ENCODE results near the gene SDC3.
A peak's percentile ranks its signal among the peaks of the same experiment; 100 is the strongest.

The SDC3 gene

DNA sequence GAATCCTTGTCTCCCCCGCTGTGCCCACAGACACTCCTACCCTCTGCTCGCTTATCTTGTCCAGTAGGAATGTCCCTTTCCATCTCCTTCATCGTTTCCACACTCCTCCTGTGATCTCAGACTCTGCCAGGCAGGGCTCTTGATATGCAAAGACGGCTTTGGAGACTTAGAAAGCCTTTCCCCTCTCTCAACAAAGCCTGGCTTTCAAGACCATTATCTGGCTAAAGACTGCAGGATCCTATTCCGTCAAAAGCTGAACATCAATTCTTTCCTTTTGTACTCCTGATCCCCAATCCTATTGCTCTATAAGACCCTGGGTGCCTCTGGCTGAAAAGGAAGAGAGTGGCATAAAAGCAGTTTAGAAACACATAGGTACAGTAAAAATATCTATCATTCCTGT is 63.9 kb downstream of the SDC3 start:
- Histone ChIP-seq H3K9ac (ENCODE audit: low read depth in 1 of 2, low read length in 2 of 2) (no peak overlapping the region), H3K4me3 (ENCODE audit: low read depth in 1 of 2, low read length in 2 of 2) (no peak overlapping the region), H3K27me3 (ENCODE audit: control insufficient read depth in 1 of 2, insufficient read depth in 2 of 2, low read length in 2 of 2) (peaks cover 0 to 4% of the 10 kb centered on the region in 2 donors), H3K9me3 (ENCODE audit: control insufficient read depth in 1 of 2, low read length in 2 of 2) (no peaks in the 10 kb centered on the region), H3K4me1 (ENCODE audit: control insufficient read depth in 1 of 2, insufficient read depth in 2 of 2, low read length in 2 of 2) (peaks cover 0 to 15% of the 10 kb centered on the region in 2 donors), H3K27ac (ENCODE audit: low read depth, low read length) (no peak overlapping the region), H3K36me3 (ENCODE audit: control insufficient read depth in 1 of 2, insufficient read depth in 2 of 2, low read length in 2 of 2) (no peaks in the 10 kb centered on the region)

DNA sequence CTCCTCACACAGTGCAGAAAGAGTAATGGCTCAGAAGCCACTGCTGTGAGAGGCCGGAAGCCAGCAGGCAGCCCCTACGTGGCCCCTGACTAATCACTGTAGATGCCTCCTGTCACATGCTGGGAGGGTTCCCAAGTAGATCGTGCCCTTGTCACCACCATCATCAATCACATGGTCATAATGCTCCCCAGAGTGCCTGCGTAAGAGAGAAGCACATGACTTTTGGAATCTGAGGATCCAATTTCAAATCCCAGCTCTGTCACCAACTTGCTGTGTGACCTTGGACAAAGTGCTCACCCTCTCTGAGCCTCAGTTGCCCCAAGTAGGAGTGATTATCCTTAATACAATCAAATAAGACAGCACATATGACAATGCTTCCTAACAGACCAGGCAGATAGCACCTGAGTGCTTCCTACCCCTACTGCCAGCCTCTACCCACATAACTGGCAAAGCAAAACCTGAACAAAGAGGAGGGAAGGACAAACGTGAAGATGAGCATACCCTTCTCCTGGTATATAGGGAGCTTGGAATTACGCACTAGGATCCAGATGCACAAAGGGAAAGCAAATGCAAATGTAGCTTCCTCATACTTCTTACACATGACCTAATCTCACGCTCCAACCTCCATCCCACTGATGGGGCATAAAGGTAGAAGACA is 65.7 kb downstream of the SDC3 start:
- peaks cover 0 to 4% of the 10 kb centered on the region in 2 donors for H3K27me3 ChIP-seq (ENCODE audit: control insufficient read depth in 1 of 2, insufficient read depth in 2 of 2, low read length in 2 of 2)
- no peaks in the 10 kb centered on the region for H3K9me3 ChIP-seq (ENCODE audit: control insufficient read depth in 1 of 2, low read length in 2 of 2)
- peaks cover 0 to 14% of the 10 kb centered on the region in 2 donors for H3K4me1 ChIP-seq (ENCODE audit: control insufficient read depth in 1 of 2, insufficient read depth in 2 of 2, low read length in 2 of 2)
- H3K4me3 ChIP-seq (ENCODE audit: low read depth in 1 of 2, low read length in 2 of 2): no peak overlapping the region
- no peak overlapping the region for H3K27ac ChIP-seq (ENCODE audit: low read depth, low read length)
- no peak overlapping the region for H3K9ac ChIP-seq (ENCODE audit: low read depth in 1 of 2, low read length in 2 of 2)
- H3K36me3 ChIP-seq (ENCODE audit: control insufficient read depth in 1 of 2, insufficient read depth in 2 of 2, low read length in 2 of 2): no peaks in the 10 kb centered on the region

GRCh38 chr1:30840904-30841598 is 67.5 kb downstream of the SDC3 start:
- Histone ChIP-seq H3K9ac (ENCODE audit: low read depth in 1 of 2, low read length in 2 of 2) (no peak overlapping the region), H3K27me3 (ENCODE audit: control insufficient read depth in 1 of 2, insufficient read depth in 2 of 2, low read length in 2 of 2) (peaks cover 0 to 2% of the 10 kb centered on the region in 2 donors), H3K4me3 (ENCODE audit: low read depth in 1 of 2, low read length in 2 of 2) (no peak overlapping the region), H3K36me3 (ENCODE audit: control insufficient read depth in 1 of 2, insufficient read depth in 2 of 2, low read length in 2 of 2) (no peaks in the 10 kb centered on the region), H3K27ac (ENCODE audit: low read depth, low read length) (no peak overlapping the region), H3K9me3 (ENCODE audit: control insufficient read depth in 1 of 2, low read length in 2 of 2) (no peaks in the 10 kb centered on the region), H3K4me1 (ENCODE audit: control insufficient read depth in 1 of 2, insufficient read depth in 2 of 2, low read length in 2 of 2) (peaks cover 0 to 3% of the 10 kb centered on the region in 2 donors)

- Histone ChIP-seq H3K27ac (ENCODE audit: low read depth, low read length) (no peak overlapping the region), H3K36me3 (ENCODE audit: control insufficient read depth in 1 of 2, insufficient read depth in 2 of 2, low read length in 2 of 2) (no peaks in the 10 kb centered on the region), H3K9ac (ENCODE audit: low read depth in 1 of 2, low read length in 2 of 2) (no peak overlapping the region), H3K27me3 (ENCODE audit: control insufficient read depth in 1 of 2, insufficient read depth in 2 of 2, low read length in 2 of 2) (no peaks in the 10 kb centered on the region), H3K9me3 (ENCODE audit: control insufficient read depth in 1 of 2, low read length in 2 of 2) (no peaks in the 10 kb centered on the region), H3K4me1 (ENCODE audit: control insufficient read depth in 1 of 2, insufficient read depth in 2 of 2, low read length in 2 of 2) (peaks cover 0 to 3% of the 10 kb centered on the region in 2 donors), H3K4me3 (ENCODE audit: low read depth in 1 of 2, low read length in 2 of 2) (no peak overlapping the region)
Observed at GRCh38 chr1:30839827-30840359, 68.7 kb downstream of the SDC3 start.

GRCh38 chr1:30838996-30839395 is 69.6 kb downstream of the SDC3 start:
- H3K9me3 ChIP-seq (ENCODE audit: control insufficient read depth in 1 of 2, low read length in 2 of 2): no peaks in the 10 kb centered on the region
- no peaks in the 10 kb centered on the region for H3K36me3 ChIP-seq (ENCODE audit: control insufficient read depth in 1 of 2, insufficient read depth in 2 of 2, low read length in 2 of 2)
- H3K9ac ChIP-seq (ENCODE audit: low read depth in 1 of 2, low read length in 2 of 2): no peak overlapping the region
- no peak overlapping the region for H3K27ac ChIP-seq (ENCODE audit: low read depth, low read length)
- peaks cover 0 to 3% of the 10 kb centered on the region in 2 donors for H3K4me1 ChIP-seq (ENCODE audit: control insufficient read depth in 1 of 2, insufficient read depth in 2 of 2, low read length in 2 of 2)
- no peak overlapping the region for H3K4me3 ChIP-seq (ENCODE audit: low read depth in 1 of 2, low read length in 2 of 2)
- no peaks in the 10 kb centered on the region for H3K27me3 ChIP-seq (ENCODE audit: control insufficient read depth in 1 of 2, insufficient read depth in 2 of 2, low read length in 2 of 2)

DNA sequence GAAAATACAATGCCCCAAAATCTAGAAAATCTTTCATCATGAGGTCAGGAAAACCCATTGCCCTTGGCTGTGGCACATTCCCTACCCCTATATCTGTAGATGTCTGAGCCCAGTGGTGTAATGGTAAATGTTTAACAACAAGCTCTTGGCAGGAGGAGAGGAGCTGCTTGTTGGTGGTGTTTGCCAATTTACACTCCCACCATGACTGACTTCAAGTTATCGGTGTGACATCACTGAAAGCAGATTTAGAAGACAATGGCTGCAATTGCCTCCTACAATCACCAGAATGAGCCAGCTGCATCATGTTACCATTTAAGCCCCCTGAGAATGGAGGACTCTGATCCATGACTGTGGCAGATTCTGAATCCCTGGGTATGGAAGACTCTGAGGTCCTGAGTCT is 70.9 kb downstream of the SDC3 start:
- Histone ChIP-seq H3K9ac (ENCODE audit: low read depth in 1 of 2, low read length in 2 of 2) (no peak overlapping the region), H3K4me3 (ENCODE audit: low read depth in 1 of 2, low read length in 2 of 2) (no peak overlapping the region), H3K27ac (ENCODE audit: low read depth, low read length) (no peak overlapping the region), H3K9me3 (ENCODE audit: control insufficient read depth in 1 of 2, low read length in 2 of 2) (no peaks in the 10 kb centered on the region), H3K27me3 (ENCODE audit: control insufficient read depth in 1 of 2, insufficient read depth in 2 of 2, low read length in 2 of 2) (no peaks in the 10 kb centered on the region), H3K36me3 (ENCODE audit: control insufficient read depth in 1 of 2, insufficient read depth in 2 of 2, low read length in 2 of 2) (no peaks in the 10 kb centered on the region), H3K4me1 (ENCODE audit: control insufficient read depth in 1 of 2, insufficient read depth in 2 of 2, low read length in 2 of 2) (peaks cover 0 to 3% of the 10 kb centered on the region in 2 donors)

- no peaks in the 10 kb centered on the region for H3K27me3 ChIP-seq (ENCODE audit: control insufficient read depth in 1 of 2, insufficient read depth in 2 of 2, low read length in 2 of 2)
- no peaks in the 10 kb centered on the region for H3K9me3 ChIP-seq (ENCODE audit: control insufficient read depth in 1 of 2, low read length in 2 of 2)
- H3K36me3 ChIP-seq (ENCODE audit: control insufficient read depth in 1 of 2, insufficient read depth in 2 of 2, low read length in 2 of 2): no peaks in the 10 kb centered on the region
- no peaks in the 10 kb centered on the region for H3K4me1 ChIP-seq (ENCODE audit: control insufficient read depth in 1 of 2, insufficient read depth in 2 of 2, low read length in 2 of 2)
- H3K9ac ChIP-seq (ENCODE audit: low read depth in 1 of 2, low read length in 2 of 2): no peak overlapping the region
- H3K27ac ChIP-seq (ENCODE audit: low read depth, low read length): no peak overlapping the region
- H3K4me3 ChIP-seq (ENCODE audit: low read depth in 1 of 2, low read length in 2 of 2): no peak overlapping the region
Observed at GRCh38 chr1:30834253-30834652, 74.3 kb downstream of the SDC3 start.

- Histone ChIP-seq H3K4me3 (ENCODE audit: low read depth in 1 of 2, low read length in 2 of 2) (no peak overlapping the region), H3K27me3 (ENCODE audit: control insufficient read depth in 1 of 2, insufficient read depth in 2 of 2, low read length in 2 of 2) (peaks cover 0 to 3% of the 10 kb centered on the region in 2 donors)
Observed at GRCh38 chr1:30830537-30830936, 78.0 kb downstream of the SDC3 start.

GRCh38 chr1:30829889-30830288 is 78.7 kb downstream of the SDC3 start:
- H3K9me3 ChIP-seq (ENCODE audit: control insufficient read depth in 1 of 2, low read length in 2 of 2): no peaks in the 10 kb centered on the region
- no peak overlapping the region for H3K9ac ChIP-seq (ENCODE audit: low read depth in 1 of 2, low read length in 2 of 2)
- no peak overlapping the region for H3K27ac ChIP-seq (ENCODE audit: low read depth, low read length)
- no peak overlapping the region for H3K4me3 ChIP-seq (ENCODE audit: low read depth in 1 of 2, low read length in 2 of 2)
- peaks cover 0 to 3% of the 10 kb centered on the region in 2 donors for H3K27me3 ChIP-seq (ENCODE audit: control insufficient read depth in 1 of 2, insufficient read depth in 2 of 2, low read length in 2 of 2)
- H3K4me1 ChIP-seq (ENCODE audit: control insufficient read depth in 1 of 2, insufficient read depth in 2 of 2, low read length in 2 of 2): peaks cover 0 to 2% of the 10 kb centered on the region in 2 donors
- H3K36me3 ChIP-seq (ENCODE audit: control insufficient read depth in 1 of 2, insufficient read depth in 2 of 2, low read length in 2 of 2): no peaks in the 10 kb centered on the region

More at GRCh38 chr1:30830537-30830936, 78.0 kb downstream of the SDC3 start:
- Histone ChIP-seq H3K27ac (ENCODE audit: low read depth, low read length) (no peak overlapping the region), H3K9me3 (ENCODE audit: control insufficient read depth in 1 of 2, low read length in 2 of 2) (no peaks in the 10 kb centered on the region), H3K36me3 (ENCODE audit: control insufficient read depth in 1 of 2, insufficient read depth in 2 of 2, low read length in 2 of 2) (no peaks in the 10 kb centered on the region), H3K4me1 (ENCODE audit: control insufficient read depth in 1 of 2, insufficient read depth in 2 of 2, low read length in 2 of 2) (no peaks in the 10 kb centered on the region), H3K9ac (ENCODE audit: low read depth in 1 of 2, low read length in 2 of 2) (no peak overlapping the region)

DNA sequence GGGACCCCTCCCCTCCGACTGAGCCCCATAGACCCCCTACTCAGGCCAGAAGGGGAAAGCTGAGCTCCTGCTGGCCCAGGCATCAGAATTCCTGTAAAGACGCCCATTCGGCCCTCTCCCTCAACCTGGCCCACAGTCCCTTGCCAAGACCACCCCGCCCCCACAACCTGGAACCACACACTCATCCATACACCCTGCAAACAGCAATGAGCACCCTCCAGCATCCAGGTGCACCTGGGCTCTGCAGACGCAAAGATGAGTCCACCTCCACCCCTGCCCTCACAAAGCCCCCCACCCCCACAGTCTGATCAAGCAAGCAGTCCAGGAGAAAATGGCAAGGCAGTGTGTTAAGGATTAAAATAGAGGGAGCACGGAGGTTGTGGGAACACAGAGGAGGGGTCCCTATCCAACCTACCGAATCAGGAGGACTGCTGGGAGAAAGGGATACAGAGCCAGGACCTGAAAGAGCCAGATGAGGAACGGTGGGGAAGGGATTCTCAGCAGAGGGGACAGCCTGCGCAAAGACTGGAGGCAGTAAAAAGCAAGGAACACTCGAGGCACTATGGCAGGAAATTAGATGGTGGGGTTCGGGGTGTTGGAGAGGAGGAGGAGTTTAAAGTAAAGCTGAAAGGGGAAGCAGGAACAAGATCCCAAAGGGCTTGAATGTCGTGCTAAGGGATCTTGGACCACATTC is 83.7 kb downstream of the SDC3 start:
- no peak overlapping the region for H3K4me3 ChIP-seq (ENCODE audit: low read depth in 1 of 2, low read length in 2 of 2)
- H3K9me3 ChIP-seq (ENCODE audit: control insufficient read depth in 1 of 2, low read length in 2 of 2): no peaks in the 10 kb centered on the region
- no peaks in the 10 kb centered on the region for H3K36me3 ChIP-seq (ENCODE audit: control insufficient read depth in 1 of 2, insufficient read depth in 2 of 2, low read length in 2 of 2)
- H3K4me1 ChIP-seq (ENCODE audit: control insufficient read depth in 1 of 2, insufficient read depth in 2 of 2, low read length in 2 of 2): peaks cover 22 to 29% of the 10 kb centered on the region in 2 donors
- H3K27ac ChIP-seq (ENCODE audit: low read depth, low read length): no peak overlapping the region
- H3K27me3 ChIP-seq (ENCODE audit: control insufficient read depth in 1 of 2, insufficient read depth in 2 of 2, low read length in 2 of 2): peaks cover 0 to 3% of the 10 kb centered on the region in 2 donors
- H3K9ac ChIP-seq (ENCODE audit: low read depth in 1 of 2, low read length in 2 of 2): peak overlapping the region in 1 of 2 donors; percentile 5
